ENCODE data around the gene PLSCR1. TPM values are rescaled to one million over a fixed set of nuclear protein-coding genes. Genes with fewer than 3 reads are reported as not detected.

Gene PLSCR1
- total RNA-seq, 1 experiment from 2014 or later = 52.7 TPM

DNA sequence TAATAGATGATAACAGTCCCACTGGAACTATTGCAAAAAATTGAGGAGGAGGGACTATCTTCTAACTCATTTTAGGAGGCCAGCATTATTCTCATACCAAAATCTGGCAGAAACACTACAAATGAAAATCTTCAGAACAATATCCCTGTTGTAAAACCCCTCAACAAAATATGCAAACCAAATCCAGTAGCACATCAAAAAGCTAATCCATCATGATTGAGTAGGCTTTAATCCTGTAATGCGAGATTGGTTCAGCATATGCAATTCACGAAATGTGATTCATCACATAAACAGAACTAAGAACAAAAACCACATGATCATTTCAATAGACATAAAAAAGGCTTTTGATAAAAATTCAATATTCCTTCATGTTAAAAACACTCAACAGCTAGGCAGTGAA is 51.2 kb downstream of the PLSCR1 start:
- intact Hi-C loops (cut with micrococcal nuclease; ENCODE audit: unreplicated experiment) = no loop called here
- Histone ChIP-seq H3K36me3 (ENCODE audit: control insufficient read depth, insufficient read depth, low read length) (no peaks in the 10 kb centered on the region), H3K27me3 (ENCODE audit: control insufficient read depth, insufficient read depth, low read length) (no peaks in the 10 kb centered on the region), H3K4me3 (ENCODE audit: low read depth in 2 of 2, low read length in 2 of 2) (no peak overlapping the region), H3K27ac (ENCODE audit: low read length) (no peak overlapping the region), H3K4me1 (ENCODE audit: control insufficient read depth, insufficient read depth, low read length) (no peaks in the 10 kb centered on the region), H3K9me3 (ENCODE audit: control insufficient read depth, insufficient read depth, low read depth, low read length) (no peaks in the 10 kb centered on the region)
- TF ChIP-seq, protein P1, sequence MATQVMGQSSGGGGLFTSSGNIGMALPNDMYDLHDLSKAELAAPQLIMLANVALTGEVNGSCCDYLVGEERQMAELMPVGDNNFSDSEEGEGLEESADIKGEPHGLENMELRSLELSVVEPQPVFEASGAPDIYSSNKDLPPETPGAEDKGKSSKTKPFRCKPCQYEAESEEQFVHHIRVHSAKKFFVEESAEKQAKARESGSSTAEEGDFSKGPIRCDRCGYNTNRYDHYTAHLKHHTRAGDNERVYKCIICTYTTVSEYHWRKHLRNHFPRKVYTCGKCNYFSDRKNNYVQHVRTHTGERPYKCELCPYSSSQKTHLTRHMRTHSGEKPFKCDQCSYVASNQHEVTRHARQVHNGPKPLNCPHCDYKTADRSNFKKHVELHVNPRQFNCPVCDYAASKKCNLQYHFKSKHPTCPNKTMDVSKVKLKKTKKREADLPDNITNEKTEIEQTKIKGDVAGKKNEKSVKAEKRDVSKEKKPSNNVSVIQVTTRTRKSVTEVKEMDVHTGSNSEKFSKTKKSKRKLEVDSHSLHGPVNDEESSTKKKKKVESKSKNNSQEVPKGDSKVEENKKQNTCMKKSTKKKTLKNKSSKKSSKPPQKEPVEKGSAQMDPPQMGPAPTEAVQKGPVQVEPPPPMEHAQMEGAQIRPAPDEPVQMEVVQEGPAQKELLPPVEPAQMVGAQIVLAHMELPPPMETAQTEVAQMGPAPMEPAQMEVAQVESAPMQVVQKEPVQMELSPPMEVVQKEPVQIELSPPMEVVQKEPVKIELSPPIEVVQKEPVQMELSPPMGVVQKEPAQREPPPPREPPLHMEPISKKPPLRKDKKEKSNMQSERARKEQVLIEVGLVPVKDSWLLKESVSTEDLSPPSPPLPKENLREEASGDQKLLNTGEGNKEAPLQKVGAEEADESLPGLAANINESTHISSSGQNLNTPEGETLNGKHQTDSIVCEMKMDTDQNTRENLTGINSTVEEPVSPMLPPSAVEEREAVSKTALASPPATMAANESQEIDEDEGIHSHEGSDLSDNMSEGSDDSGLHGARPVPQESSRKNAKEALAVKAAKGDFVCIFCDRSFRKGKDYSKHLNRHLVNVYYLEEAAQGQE (IDR thresholded peaks at IDR 0.05; ENCODE audit: insufficient read depth in 1 of 2, low read depth in 2 of 2, low read length in 1 of 2) = no peak
- TF ChIP-seq SIN3A (IDR thresholded peaks at IDR 0.05; ENCODE audit: borderline replicate concordance, insufficient read depth, low read depth, low read length) = no peak
- ChIA-PET CTCF (no interaction called here), POLR2A (interaction anchor here (0.5 kb wide), 1 partner anchor 1035 kb away, joined by 3 read pairs; no protein-coding TSS in a partner anchor)
- ATAC-seq = no peak
- no TSS peak for BruUV-seq (replicated peaks)
- in situ Hi-C loops (cut with HindIII; ENCODE audit: low pct_unique_long_range_greater_than_20kb, low sequenced_read_pairs) = no loop called here
- no peak for DNase-seq (ENCODE audit: low read depth, low spot score)

DNA sequence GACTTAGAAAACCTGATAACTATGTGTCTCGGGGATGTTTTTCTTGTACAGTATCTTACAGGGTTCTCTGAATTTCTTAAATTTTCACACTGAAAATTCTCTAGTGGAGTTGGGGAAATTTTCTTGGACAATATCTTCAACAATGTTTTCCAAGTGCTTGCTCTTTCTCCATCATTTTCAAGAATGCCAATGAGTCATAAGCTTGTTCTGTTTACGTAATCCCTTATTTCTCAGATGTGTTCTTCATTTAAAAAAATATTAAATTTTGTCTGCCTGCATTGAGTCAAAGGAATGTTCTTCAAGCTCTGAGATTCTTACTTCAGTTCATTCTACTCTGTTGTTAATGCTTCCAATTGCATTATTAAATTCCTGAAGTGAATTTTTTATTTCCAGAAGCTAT is 53.1 kb downstream of the PLSCR1 start:
- BruUV-seq (replicated peaks) = no TSS peak
- no peak for DNase-seq (ENCODE audit: low read depth, low spot score)

More for the DNA sequence above, 53.1 kb downstream of the PLSCR1 start:
- TF ChIP-seq SIN3A (IDR thresholded peaks at IDR 0.05; ENCODE audit: borderline replicate concordance, insufficient read depth, low read depth, low read length) (no peak), POLR2AphosphoS5 (IDR thresholded peaks at IDR 0.05; ENCODE audit: low read depth, low read length) (no peak), TCF7L2 (IDR thresholded peaks at IDR 0.05; ENCODE audit: low read depth, low read length) (no peak)
- TF ChIP-seq, protein P1 (IDR thresholded peaks at IDR 0.05; ENCODE audit: insufficient read depth in 1 of 2, low read depth in 2 of 2, low read length in 1 of 2) = no peak
- TF ChIP-seq, protein P2, sequence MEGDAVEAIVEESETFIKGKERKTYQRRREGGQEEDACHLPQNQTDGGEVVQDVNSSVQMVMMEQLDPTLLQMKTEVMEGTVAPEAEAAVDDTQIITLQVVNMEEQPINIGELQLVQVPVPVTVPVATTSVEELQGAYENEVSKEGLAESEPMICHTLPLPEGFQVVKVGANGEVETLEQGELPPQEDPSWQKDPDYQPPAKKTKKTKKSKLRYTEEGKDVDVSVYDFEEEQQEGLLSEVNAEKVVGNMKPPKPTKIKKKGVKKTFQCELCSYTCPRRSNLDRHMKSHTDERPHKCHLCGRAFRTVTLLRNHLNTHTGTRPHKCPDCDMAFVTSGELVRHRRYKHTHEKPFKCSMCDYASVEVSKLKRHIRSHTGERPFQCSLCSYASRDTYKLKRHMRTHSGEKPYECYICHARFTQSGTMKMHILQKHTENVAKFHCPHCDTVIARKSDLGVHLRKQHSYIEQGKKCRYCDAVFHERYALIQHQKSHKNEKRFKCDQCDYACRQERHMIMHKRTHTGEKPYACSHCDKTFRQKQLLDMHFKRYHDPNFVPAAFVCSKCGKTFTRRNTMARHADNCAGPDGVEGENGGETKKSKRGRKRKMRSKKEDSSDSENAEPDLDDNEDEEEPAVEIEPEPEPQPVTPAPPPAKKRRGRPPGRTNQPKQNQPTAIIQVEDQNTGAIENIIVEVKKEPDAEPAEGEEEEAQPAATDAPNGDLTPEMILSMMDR (IDR thresholded peaks at IDR 0.05) = no peak
- POLR2A ChIA-PET = no interaction called here
- no peaks in the 10 kb centered on the region for H3K4me1 ChIP-seq (ENCODE audit: control insufficient read depth, insufficient read depth, low read length)
- no peaks in the 10 kb centered on the region for H3K36me3 ChIP-seq (ENCODE audit: control insufficient read depth, insufficient read depth, low read length)
- H3K27me3 ChIP-seq (ENCODE audit: control insufficient read depth, insufficient read depth, low read length) = no peaks in the 10 kb centered on the region
- CTCF ChIA-PET = interaction anchor here (0.6 kb wide), 1 partner anchor 18 kb away, joined by 3 read pairs; no protein-coding TSS in a partner anchor
- in situ Hi-C loops (cut with HindIII; ENCODE audit: low pct_unique_long_range_greater_than_20kb, low sequenced_read_pairs) (no loop called here), intact Hi-C loops (cut with micrococcal nuclease; ENCODE audit: unreplicated experiment) (no loop called here)
- ATAC-seq = no peak
- H3K4me3 ChIP-seq (ENCODE audit: low read depth in 2 of 2, low read length in 2 of 2) = no peak overlapping the region
- H3K27ac ChIP-seq (ENCODE audit: low read length) = no peak overlapping the region
- H3K9me3 ChIP-seq (ENCODE audit: control insufficient read depth, insufficient read depth, low read depth, low read length) = no peaks in the 10 kb centered on the region
